Measurements from ENCODE around the gene GLIS1. TPM values are rescaled to one million over a fixed set of nuclear protein-coding genes. Genes with fewer than 3 reads are reported as not detected.

Gene GLIS1
- total RNA-seq, 1 donor from 2014 or later: not detected

- no peak for TF ChIP-seq CTCF (IDR thresholded peaks at IDR 0.05)
- H3K9me3 Mint-ChIP-seq: no peaks in the 10 kb centered on the region
- H3K4me1 Mint-ChIP-seq: no peaks in the 10 kb centered on the region
- intact Hi-C loops (cut with micrococcal nuclease): no loop called here
- ATAC-seq (ENCODE audit: low read depth): no peak
- no peak overlapping the region for H3K27ac Mint-ChIP-seq
- H3K27me3 Mint-ChIP-seq: peaks cover 9% of the 10 kb centered on the region
- ChIA-PET POLR2A (no interaction called here), CTCF (no interaction called here)
- no peak overlapping the region for H3K4me3 Mint-ChIP-seq
- H3K36me3 Mint-ChIP-seq (ENCODE audit: low read depth): no peaks in the 10 kb centered on the region
- peak; percentile 10 for DNase-seq
Observed at GRCh38 chr1:53554592-53555305, 184.2 kb downstream of the GLIS1 start.

GRCh38 chr1:53553734-53554509, 185.0 kb downstream of the GLIS1 start:
- Mint-ChIP-seq H3K4me3 (no peak overlapping the region), H3K36me3 (ENCODE audit: low read depth) (no peaks in the 10 kb centered on the region), H3K27ac (no peak overlapping the region), H3K4me1 (no peaks in the 10 kb centered on the region), H3K27me3 (peaks cover 7% of the 10 kb centered on the region), H3K9me3 (no peaks in the 10 kb centered on the region)
- ATAC-seq (ENCODE audit: low read depth) (no peak), DNase-seq (peak; percentile 9)
- ChIA-PET POLR2A (no interaction called here), CTCF (no interaction called here)
- no peak for TF ChIP-seq CTCF (IDR thresholded peaks at IDR 0.05)
- intact Hi-C loops (cut with micrococcal nuclease): no loop called here

- peaks cover 7% of the 10 kb centered on the region for H3K27me3 Mint-ChIP-seq
- no peaks in the 10 kb centered on the region for H3K9me3 Mint-ChIP-seq
- ChIA-PET POLR2A (no interaction called here), CTCF (no interaction called here)
- no peak overlapping the region for H3K27ac Mint-ChIP-seq
- intact Hi-C loops (cut with micrococcal nuclease): no loop called here
- no peak for DNase-seq
- no peak for TF ChIP-seq CTCF (IDR thresholded peaks at IDR 0.05)
- H3K4me3 Mint-ChIP-seq: no peak overlapping the region
- H3K36me3 Mint-ChIP-seq (ENCODE audit: low read depth): no peaks in the 10 kb centered on the region
- H3K4me1 Mint-ChIP-seq: no peaks in the 10 kb centered on the region
- ATAC-seq (ENCODE audit: low read depth): no peak
Observed at GRCh38 chr1:53552981-53553733, 185.8 kb downstream of the GLIS1 start.

GRCh38 chr1:53552146-53552861, 186.7 kb downstream of the GLIS1 start:
- intact Hi-C loops (cut with micrococcal nuclease): no loop called here
- ChIA-PET POLR2A (no interaction called here), CTCF (no interaction called here)
- TF ChIP-seq CTCF (IDR thresholded peaks at IDR 0.05): no peak
- H3K27me3 Mint-ChIP-seq: peaks cover 7% of the 10 kb centered on the region
- H3K27ac Mint-ChIP-seq: no peak overlapping the region
- DNase-seq (peak; percentile 4), ATAC-seq (ENCODE audit: low read depth) (no peak)
- no peaks in the 10 kb centered on the region for H3K4me1 Mint-ChIP-seq
- no peaks in the 10 kb centered on the region for H3K36me3 Mint-ChIP-seq (ENCODE audit: low read depth)
- no peak overlapping the region for H3K4me3 Mint-ChIP-seq
- H3K9me3 Mint-ChIP-seq: no peaks in the 10 kb centered on the region
